CD1c-positive myeloid dendritic cell (primary cell): ENCODE measurements around the gene SEL1L2.

Experiments
- DNase-seq: peaks from one replicate; pipeline ENCODE4 v3.0.0-alpha.2; 2016; ENCODE audit errors: extremely low spot score

The SEL1L2 gene

GRCh38 chr20:13929836-13930235, 60.6 kb downstream of the SEL1L2 start:
- no peak for DNase-seq

DNA sequence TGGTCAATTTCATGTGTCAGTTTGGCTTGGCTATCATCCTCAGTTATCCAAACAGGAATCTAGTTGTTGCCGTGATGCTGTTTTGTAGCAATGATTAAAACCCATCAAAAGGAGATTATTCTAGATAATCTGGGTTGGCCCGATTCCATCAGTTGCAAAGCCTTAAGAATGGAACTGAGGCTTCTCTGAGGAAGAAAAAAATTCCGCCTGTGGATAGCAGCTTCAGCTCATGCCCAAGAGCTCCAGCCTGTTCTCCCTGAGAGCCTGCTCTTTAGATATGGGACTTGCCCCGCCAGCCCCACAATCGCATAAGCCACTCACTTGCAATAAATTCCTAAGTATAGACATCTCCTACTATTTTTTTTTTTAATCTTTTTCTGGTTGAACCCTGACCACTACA, 61.5 kb downstream of the SEL1L2 start:
- no peak for DNase-seq

DNA sequence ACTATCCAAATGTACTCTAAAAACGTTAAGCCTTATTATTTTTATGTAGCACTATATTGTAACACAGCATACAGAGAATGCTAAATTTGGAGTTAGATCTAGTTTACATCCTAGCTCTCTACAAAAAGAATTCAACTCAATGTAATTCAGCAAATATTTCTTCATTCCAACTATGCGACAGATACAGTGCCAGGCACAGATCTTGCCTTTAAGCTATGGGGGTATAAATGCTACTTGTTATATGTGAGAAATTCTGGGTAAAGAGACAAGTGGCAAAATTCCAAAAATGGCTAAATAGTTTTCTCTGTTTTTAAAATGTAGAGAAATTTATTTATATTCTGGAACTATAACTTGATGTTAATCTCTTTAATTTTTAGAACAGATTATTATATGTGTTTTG, 63.2 kb downstream of the SEL1L2 start:
- no peak for DNase-seq

DNA sequence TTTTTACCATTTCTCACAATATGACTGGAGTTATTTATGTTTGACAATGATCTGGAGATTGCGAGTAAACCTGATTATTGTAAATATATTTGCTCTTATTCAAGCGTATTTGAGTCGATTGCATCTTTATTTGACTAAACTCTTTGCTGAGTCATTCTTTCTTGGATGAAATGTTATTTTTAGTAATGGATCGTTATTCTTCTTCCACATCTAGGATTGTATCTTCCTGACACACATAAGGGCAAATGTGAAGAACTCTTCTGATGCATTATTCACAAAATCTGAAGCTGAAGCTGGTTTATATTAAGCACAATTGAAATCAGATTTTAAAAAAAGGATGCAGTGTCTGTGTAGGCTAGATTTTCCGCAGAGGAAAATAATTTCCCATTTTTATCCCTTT, 68.2 kb downstream of the SEL1L2 start:
- no peak for DNase-seq

GRCh38 chr20:13915284-13915683, 75.1 kb downstream of the SEL1L2 start:
- no peak for DNase-seq

DNA sequence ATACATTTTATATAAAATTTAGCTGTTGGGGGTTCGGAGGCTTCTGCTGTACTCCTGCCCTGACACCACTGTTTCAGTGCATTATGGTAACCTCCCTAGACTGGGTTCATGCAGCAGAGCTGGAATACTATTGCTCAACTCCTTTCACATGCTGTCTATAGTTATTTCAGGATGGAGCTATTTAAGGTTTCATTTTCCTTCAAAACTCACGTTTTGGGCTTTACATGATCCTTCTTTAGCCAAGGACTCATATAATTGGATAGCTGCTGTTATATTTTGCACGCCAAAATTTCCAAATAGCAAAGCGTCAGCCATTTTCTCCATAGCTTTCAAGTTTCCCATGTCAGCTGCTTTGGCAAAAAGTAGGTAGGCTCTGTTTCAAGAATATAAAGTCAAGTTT, 76.8 kb downstream of the SEL1L2 start:
- DNase-seq, result no peak

- DNase-seq, result no peak
Observed at GRCh38 chr20:13913131-13913530, 77.3 kb downstream of the SEL1L2 start.

DNA sequence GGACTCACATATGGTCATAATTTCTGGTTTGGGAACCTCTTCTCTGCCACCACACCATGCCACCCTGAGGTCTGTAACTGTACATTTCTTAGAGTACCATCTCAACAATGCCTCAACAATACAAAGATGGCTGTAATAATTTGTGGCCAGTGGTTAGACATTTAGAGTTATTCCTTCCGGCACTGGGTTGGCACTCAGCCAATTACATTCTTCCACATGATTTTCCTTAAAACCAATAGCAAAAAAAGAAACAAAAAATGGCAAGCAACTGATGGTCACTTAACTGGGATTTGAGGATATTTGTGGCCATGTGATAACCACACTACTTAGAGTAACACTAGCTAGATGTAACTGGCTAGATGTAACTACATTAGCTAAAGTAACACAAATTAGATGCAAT, 79.9 kb downstream of the SEL1L2 start:
- no peak for DNase-seq

DNA sequence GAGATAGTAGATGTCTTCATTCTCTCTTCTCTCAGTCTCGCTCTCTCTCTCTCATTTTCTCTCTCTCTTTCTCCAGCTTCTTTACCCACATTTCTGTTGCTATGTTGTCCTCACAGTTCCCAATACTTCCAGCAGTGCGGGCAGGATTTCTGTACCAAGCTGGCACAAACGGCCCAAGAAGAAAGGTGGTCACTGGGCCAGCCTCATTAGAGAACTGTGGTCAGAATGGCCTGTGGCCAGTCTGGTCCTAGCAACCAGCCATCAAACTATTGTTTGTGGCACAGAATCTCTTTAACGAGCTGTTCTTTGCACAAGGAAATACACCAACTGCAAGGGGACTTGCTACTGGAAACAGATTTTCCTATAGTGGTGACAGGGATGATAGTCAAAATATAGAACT, 81.3 kb downstream of the SEL1L2 start:
- DNase-seq, result no peak

GRCh38 chr20:13904766-13905165, 85.6 kb downstream of the SEL1L2 start:
- no peak for DNase-seq

DNA sequence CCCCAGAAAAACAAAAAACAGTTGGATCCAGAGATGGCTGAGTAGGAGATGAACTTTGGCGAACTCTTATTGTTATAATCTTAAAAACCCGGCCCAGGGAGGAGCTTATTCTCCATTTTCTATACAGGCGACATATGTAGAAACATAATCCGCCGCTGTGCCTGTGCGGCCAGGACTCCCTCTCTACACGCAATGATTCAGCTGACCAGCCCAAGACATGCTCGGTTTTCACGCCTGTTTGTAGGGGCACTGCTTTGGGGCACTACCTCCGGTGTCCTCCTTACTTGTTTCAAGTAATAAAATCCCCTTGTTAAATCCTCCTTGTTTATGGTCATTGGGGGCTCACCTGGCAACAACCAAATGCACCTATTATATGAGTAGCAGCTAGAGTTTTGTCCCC, 89.9 kb downstream of the SEL1L2 start:
- DNase-seq, result no peak

GRCh38 chr20:13898012-13898612, 92.3 kb downstream of the SEL1L2 start:
- DNase-seq, result no peak

DNA sequence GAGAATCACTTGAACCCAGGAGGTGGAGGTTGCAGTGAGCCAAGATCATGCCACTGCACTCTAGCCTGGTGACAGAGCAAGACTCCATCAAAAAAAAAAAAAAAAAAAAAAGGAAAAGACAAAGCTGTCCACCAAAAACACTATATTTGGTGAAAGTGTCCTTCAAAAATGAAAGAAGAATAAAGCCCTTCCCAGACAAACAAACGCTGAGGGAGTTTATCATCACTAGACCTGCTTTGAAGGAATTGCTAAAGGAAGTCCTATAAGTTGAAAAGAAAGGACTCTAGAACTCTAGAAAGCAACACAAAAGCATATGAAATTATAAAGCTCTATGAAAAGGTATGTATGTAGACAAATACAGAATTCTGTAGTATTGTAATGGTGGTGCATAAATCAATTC, 98.8 kb downstream of the SEL1L2 start:
- DNase-seq, result no peak

DNA sequence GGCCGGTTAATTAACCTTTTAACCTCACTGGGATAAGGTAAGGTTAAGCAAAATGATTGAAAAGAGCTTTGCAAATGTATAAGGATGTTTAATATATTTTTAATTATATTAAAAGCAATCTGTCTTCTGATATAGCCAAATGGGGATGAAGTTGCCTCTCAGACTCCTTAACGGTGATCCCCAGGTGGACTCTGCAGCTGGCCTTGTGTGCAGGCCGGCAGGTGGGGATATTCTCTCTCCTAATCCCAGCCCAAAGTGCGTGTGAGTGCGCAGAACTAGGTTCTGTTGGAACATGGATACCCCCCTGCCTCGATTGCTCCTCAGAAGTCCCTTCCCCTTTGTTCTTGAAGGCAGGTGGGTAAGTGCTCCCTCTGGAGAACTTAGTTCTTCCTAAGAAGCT, 105.6 kb downstream of the SEL1L2 start:
- DNase-seq, result no peak

- DNase-seq, result no peak
Observed at GRCh38 chr20:13883425-13883824, 107.0 kb downstream of the SEL1L2 start.

DNA sequence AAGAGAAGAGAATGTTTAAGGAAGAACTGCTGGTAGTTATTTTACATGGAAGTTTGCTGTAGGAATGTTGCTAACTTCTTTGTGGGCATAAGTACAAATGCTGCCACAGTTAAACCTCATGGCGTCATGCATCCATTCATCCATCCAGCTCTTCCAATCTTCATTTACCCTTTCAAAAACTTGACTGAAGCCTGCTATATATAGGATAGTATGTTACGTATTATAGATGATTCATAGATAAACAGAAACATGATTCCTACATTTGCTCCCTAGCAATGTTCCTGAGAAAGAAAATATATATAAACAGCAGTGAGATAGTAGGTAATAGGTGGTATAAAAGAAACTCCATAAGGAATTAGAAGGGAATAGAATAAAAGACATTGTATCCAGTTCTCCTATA, 111.8 kb downstream of the SEL1L2 start:
- DNase-seq, result no peak

DNA sequence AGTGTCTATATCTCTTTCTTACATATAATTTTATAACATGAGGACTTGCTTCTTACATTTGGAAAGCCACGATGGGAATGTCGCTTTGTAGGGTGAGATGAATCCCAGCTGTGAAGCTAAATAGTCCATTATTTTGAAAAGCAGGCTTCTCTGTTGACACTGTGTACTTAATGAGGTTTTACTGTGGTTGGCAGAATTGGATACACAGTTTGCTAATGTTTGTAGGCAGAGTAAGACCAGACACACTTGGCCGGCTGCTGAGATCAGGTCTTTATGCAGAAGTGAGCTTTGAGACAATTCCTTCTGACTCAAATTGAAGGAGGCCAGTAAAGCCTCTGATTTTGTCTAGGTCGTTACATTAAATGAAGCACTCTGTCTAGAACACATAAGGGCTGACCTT, 112.6 kb downstream of the SEL1L2 start:
- DNase-seq, result no peak

GRCh38 chr20:13875265-13875811, 115.1 kb downstream of the SEL1L2 start:
- no peak for DNase-seq

DNA sequence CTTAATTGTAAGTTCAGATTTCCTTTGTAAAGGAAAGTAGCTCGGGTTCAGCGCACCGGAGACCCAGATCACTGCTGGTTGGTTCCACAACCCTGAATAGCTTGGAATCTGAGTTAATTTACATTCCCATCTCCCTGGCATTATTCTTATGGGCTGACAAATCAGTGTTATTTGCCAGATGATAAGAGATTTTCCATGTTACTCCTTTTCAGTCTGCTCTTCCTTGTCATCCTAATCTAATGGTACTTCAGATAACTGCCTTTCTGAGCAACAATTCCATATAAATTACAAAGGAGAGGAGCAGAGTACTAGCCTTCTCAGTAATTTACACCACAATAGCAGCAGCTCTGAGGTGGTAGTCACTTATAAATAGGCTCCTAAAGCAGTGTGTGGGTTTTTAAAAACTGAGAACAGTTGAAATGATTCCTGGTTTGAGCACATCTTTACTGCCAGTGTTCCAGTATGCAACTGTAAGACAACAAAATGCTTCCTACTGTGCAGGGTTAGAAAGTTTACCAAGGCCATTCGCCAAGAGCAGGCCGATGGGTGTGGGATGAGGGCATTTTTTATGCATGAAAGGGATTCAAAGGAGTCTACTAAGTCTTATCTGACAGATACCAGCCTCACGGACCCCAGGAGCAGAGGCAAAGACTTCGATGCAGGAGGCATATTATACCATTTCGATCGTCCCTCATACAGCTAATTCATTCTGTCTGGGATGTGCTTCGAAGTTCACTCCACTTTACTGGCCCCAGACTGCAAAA, 115.8 kb downstream of the SEL1L2 start:
- DNase-seq, result no peak

DNA sequence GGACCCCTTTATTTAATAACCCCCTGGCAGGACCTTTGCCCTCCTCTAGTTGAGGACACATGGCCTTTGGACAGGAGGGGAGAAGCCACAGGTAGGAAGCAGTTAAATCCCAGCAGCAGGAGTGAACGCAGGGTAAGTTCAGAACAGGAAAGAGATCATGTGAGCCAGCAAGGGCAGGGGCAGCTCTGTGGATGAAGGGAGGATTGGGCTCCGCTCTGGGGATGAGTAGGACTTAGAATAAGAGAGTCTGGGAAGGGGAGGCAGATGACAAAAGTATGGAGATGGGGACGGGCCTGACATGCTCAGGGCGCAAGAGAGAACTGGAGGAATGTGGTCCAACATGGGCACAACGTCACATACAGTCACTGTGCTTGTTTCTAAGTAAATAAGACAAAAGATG, 116.6 kb downstream of the SEL1L2 start:
- DNase-seq, result no peak

- peak; percentile 28 for DNase-seq
Observed at GRCh38 chr20:13870170-13870748, 120.2 kb downstream of the SEL1L2 start.

DNA sequence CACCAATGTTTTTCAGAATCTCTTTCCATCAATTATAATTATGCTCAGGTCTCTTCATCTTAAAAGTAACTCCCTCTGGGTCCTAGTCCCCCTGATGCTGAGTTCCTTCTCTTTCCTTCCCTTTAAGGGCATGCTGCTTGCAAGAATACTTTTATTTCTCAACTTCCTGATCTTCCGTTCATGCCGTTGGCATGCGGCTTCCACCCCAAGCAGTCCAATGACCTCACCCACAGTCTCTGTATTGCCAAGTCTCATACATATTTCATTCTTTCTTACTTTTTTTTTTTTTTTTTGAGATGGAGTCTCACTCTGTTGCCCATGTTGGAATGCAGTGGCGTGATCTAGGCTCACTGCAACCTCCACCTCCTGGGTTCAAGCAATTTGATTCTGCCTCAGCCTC, 122.1 kb downstream of the SEL1L2 start:
- DNase-seq, result peak; percentile 55

- DNase-seq, result no peak
Observed at GRCh38 chr20:13865791-13866351, 124.5 kb downstream of the SEL1L2 start.
